ENCODE measurements around the gene DUOXA1.

Gene DUOXA1

GRCh38 chr15:45134046-45134445 lies 4.4 kb upstream of the DUOXA1 start:
- DNase-seq (ENCODE audit: insufficient read length, low spot score) (no peak), FAIRE-seq (no peak)

- FAIRE-seq (no peak), DNase-seq (ENCODE audit: insufficient read length, low spot score) (no peak)
These were observed 3.9 kb upstream of the DUOXA1 start for GRCh38 chr15:45133561-45133920.

GRCh38 chr15:45132844-45133560 lies 3.3 kb upstream of the DUOXA1 start:
- FAIRE-seq (no peak), DNase-seq (ENCODE audit: insufficient read length, low spot score) (no peak)

- DNase-seq (ENCODE audit: insufficient read length, low spot score) (no peak), FAIRE-seq (no peak)
These were observed 1.8 kb upstream of the DUOXA1 start for GRCh38 chr15:45131510-45131909.

GRCh38 chr15:45130291-45131000 lies 767 bp upstream of the DUOXA1 start:
- FAIRE-seq, result no peak
- no peak for DNase-seq (ENCODE audit: insufficient read length, low spot score)

GRCh38 chr15:45128971-45129639 lies 574 bp downstream of the DUOXA1 start:
- no peak for DNase-seq (ENCODE audit: insufficient read length, low spot score)
- FAIRE-seq, result no peak

GRCh38 chr15:45126535-45127158 lies 3.0 kb downstream of the DUOXA1 start:
- DNase-seq (ENCODE audit: insufficient read length, low spot score), result no peak
- no peak for FAIRE-seq

- FAIRE-seq (no peak), DNase-seq (ENCODE audit: insufficient read length, low spot score) (no peak)
These were observed 6.3 kb downstream of the DUOXA1 start for GRCh38 chr15:45123397-45123796.

- no peak for FAIRE-seq
- no peak for DNase-seq (ENCODE audit: insufficient read length, low spot score)
These were observed 7.0 kb downstream of the DUOXA1 start for GRCh38 chr15:45122719-45123118.

GRCh38 chr15:45121706-45122417 lies 7.8 kb downstream of the DUOXA1 start:
- DNase-seq (ENCODE audit: insufficient read length, low spot score) (no peak), FAIRE-seq (no peak)

GRCh38 chr15:45121020-45121419 lies 8.7 kb downstream of the DUOXA1 start:
- FAIRE-seq (no peak), DNase-seq (ENCODE audit: insufficient read length, low spot score) (no peak)

GRCh38 chr15:45120081-45120972 lies 9.4 kb downstream of the DUOXA1 start:
- FAIRE-seq, result no peak
- no peak for DNase-seq (ENCODE audit: insufficient read length, low spot score)

GRCh38 chr15:45118996-45119395 lies 10.7 kb downstream of the DUOXA1 start:
- no peak for DNase-seq (ENCODE audit: insufficient read length, low spot score)
- no peak for FAIRE-seq

GRCh38 chr15:45118131-45118588 lies 11.5 kb downstream of the DUOXA1 start:
- DNase-seq (ENCODE audit: insufficient read length, low spot score) (peak; percentile 95), FAIRE-seq (peak; percentile 93)

GRCh38 chr15:45117308-45118130 lies 12.2 kb downstream of the DUOXA1 start:
- FAIRE-seq, result no peak

GRCh38 chr15:45116482-45117307 lies 13.0 kb downstream of the DUOXA1 start:
- FAIRE-seq (no peak), DNase-seq (ENCODE audit: insufficient read length, low spot score) (no peak)

More at GRCh38 chr15:45117308-45118130, 12.2 kb downstream of the DUOXA1 start:
- no peak for DNase-seq (ENCODE audit: insufficient read length, low spot score)

- FAIRE-seq, result no peak
- no peak for DNase-seq (ENCODE audit: insufficient read length, low spot score)
These were observed 13.6 kb downstream of the DUOXA1 start for GRCh38 chr15:45116006-45116481.

- DNase-seq (ENCODE audit: insufficient read length, low spot score) (no peak), FAIRE-seq (no peak)
These were observed 14.3 kb downstream of the DUOXA1 start for GRCh38 chr15:45115312-45115820.

Measured in GM19239 (cell line).